Measurements from ENCODE around the gene PILRB.
"Not testable (repeated sequence)": the region's sequence is repeated elsewhere in the genome, so short reads cannot be mapped to it uniquely, and the experiment has no call there.

The PILRB gene

GRCh38 chr7:100380196-100380595 lies 22.3 kb downstream of the PILRB start:
- no peak for DNase-seq

GRCh38 chr7:100381531-100382233 lies 23.8 kb downstream of the PILRB start:
- not testable (repeated sequence) for DNase-seq

DNA sequence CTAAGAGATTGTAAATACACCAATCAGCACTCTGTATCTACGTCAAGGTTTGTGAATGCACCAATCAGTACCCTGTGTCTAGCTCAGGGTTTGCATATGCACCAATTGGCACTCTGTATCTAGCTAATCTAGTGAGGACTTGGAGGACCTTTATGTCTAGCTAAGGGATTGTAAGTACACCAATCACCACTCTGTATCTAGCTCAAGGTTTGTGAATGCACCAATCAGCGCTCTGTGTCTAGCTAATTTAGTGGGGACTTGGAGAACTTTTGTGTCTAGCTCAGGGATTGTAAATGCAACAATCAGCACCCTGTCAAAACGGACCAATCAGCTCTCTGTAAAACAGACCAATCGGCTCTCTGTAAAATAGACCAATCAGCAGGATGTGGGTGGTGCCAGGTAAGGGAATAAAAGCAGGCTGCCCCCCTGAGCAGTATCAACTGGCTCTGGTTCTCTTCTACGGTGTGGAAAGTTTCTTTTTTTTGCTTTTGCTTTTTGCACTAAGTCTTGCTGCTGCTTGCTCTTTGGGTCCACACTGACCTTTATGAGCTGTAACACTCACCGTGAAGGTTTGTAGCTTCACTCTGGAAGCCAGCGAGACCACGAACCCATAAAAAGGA lies 24.4 kb downstream of the PILRB start:
- DNase-seq: peak; percentile 92

DNA sequence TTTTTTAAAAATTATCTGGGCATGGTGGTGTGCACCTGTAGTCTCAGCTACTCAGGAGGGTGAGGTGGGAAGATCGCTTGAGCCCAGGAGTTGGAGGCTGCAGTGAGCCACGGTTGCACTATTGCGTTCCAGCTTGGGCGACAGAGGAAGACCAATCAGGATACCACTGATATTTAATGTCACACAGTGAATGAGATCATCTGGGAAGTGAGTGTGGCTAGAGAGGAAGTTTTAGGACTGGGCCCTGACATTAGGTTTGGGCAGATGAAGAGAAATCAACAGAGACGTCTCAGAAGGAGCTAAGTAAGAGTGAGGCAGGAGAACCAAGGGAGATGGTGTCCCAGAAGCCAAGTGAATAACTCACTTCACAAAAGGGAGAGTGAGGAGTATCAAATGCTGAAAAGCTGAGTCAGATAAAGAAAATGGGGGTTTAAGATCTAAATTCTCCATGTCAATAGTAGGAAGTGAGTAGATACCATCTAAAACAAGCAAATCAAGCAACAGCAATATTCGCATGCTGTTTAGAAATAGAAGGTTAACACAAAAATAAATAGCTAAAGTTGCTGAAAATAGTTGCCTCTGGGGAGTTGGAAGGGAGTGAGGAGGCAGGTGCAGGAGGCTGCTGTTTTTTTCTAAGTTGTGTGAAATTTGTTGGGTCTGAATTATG lies 26.8 kb downstream of the PILRB start:
- no peak for DNase-seq

DNA sequence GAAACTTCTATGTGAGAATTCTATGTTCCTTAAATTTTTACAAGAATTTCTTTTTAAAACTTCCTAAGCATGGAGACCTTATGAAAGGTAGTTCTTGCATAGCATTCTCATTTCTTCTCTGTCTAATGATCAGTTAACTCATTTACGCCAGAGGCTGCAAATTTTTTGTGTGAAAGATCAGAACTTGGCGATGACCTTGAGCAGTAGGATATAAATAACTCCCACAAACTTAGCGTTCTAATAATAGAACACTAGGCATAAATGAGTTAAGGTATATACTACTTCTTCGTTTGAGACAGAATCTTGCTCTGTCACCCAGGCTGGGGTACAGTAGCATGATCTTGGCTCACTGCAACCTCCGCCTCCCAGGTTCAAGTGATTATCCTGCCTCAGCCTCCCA lies 29.0 kb downstream of the PILRB start:
- no peak for DNase-seq

DNA sequence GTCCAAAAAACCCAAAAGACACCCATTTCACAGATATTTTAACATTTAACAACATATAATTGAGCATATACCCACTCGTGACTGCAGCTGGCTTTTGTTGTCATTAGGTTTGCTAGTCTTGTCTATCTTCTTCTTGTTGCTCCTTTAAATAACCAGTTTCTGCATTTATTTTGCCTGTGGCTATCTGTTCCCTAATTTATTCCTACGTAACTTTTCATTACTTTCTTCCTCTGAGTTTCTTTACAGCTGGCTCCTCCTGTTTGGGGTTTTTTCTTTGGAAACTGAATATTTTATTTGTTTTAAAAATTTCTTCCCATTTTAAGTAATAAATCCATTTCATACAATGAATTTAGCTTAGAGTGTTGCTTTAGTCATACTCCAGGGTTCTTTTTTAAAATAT lies 29.8 kb downstream of the PILRB start:
- DNase-seq: no peak

DNA sequence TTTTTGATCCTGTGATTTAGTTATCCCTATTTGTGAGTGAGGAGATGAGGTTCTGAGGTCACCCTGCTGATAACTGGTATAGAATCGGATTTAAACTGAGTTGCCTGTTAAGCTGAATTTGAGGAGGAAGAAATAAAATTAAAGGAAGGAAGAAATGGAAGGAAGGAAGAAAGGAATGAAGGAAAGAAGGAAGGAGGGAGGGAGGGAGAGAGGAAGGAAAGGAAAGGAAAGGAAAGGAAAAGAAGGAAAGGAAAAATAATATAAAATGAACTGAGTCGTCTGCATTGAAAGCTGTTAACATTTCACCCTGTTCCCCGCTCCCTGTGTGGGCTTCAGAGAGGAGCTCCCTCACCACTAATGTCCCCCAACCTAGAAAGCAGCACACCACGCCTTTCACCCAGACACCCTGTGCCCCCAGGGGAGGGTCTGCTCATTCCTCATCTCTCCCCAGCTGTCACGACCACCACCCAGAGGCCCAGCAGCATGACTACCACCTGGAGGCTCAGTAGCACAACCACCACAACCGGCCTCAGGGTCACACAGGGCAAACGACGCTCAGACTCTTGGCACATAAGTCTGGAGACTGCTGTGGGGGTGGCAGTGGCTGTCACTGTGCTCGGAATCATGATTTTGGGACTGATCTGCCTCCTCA lies 31.6 kb downstream of the PILRB start:
- DNase-seq: no peak

GRCh38 chr7:100390286-100391009 lies 32.5 kb downstream of the PILRB start:
- no peak for DNase-seq

- DNase-seq: no peak
These were observed 35.5 kb downstream of the PILRB start for GRCh38 chr7:100393233-100393905.

GRCh38 chr7:100394077-100394476 lies 36.2 kb downstream of the PILRB start:
- DNase-seq: no peak

DNA sequence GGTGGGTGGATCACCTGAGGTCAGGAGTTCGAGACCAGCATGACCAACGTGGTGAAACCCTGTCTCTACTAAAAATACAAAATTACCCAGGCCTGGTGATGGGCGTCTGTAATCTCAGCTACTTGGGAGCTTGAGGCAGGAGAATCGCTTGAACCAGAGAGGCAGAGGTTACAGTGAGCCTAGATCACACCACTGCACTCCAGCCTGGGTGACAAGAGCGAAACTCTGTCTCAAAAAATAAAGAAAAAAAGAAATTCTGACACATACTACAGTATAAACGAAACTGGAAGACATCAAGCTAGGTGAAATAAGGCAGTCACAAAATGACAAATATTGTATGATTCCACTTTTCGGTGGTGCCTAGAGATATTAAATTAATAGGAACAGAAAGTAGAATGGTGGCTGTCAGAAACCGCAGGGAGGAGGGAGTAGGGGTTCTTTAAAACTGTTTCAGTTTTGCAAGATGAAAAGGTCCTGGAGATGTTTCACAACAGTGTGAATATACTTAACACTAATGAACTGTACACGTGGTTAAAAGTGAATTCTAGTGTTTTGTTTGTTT lies 38.6 kb downstream of the PILRB start:
- DNase-seq: no peak

DNA sequence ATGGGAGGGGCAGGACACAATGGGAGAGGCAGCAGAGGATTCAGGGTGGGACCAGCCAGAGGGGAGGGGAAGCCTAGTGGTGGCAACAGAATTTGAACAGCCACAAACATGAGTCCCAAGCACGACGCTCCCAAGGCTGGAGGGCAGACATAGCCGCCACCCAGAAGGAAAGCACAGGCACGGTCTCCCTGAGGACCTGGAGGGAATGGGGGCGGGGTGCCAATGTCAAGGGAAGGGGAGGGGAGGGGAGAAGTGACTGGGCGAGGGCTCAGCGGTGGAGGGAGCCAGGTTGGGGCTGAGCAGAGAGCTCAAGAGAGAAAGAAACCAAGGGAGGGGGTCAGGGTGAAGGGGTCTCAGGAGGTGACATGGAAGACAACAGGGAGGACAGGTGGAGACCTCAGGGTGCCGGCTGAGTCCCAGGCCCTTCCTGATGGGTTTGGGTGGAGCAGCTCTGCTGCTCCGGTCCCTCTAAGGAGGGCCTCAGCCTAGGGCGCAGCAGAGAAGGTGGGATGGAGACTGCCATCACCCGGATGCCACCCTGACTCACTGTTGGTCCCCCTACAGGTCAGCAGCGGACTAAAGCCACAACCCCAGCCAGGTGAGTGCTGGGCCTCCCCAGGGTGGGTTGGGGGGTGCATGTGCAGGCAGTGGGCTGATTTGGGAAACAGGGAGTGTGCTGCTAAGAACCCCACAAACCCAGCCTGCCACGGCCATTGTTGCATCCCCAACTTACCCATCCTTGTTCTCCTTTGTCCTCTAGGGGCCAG lies 39.6 kb downstream of the PILRB start:
- DNase-seq: no peak

DNA sequence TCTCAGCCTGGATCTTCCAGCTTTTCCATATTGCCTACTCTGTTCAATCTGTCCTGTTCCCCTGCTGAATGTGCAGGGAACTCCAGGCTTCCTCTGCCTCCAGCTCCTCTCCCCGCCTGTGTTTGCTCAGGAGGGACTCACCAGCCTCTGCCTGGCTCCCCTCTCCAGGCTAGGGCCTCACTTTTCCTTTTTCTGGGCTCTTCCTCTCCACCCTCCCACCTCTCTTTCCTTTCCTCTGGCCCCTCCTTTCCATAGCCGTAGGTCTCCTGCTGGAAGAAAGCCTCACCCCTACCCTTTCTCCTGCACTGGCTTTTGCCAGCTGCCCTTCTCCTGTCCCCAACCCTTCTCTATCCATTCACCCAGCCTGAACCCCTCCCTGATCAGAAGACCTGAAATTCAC lies 40.3 kb downstream of the PILRB start:
- no peak for DNase-seq

GRCh38 chr7:100400041-100400440 lies 42.1 kb downstream of the PILRB start:
- DNase-seq: no peak

GRCh38 chr7:100400656-100401055 lies 42.7 kb downstream of the PILRB start:
- no peak for DNase-seq

DNA sequence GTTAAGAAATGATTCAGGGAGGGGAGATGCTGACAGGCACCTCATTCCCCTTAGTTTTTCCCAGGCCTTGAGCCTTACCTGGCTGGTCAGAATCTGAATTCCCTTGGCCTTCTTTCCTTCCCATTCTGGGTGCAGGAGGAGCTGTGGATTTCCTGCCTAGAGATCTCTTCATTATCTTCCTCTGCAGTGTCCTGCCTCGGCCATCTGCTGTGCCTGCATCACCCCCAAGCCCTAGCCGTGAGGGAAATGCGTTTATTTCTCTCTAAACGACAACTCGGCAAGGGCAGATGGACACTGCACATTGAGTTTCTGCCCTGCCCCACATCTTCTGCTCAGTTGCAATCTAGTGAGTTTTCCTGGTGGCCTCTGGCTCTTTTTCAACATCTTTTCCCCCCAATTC lies 43.9 kb downstream of the PILRB start:
- DNase-seq: no peak

DNA sequence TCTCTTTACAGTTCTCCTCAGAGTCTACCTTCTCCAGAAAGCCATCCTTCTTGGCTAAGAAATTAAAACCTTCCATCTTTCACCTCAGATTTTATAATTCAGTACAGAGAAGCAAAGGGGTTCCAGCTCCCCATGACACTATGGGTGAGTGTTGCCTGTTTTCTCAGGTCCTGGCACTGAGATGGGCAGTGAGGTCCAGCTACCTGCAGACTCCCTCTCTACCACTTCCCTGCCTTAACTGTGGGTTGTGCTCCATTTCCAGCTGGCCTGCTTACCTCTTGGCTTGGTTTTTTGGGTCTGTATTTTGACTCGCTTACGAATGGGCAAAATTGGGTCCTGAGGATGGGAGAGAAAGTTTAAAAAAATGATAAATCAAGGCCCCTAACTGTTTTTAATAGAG lies 44.3 kb downstream of the PILRB start:
- no peak for DNase-seq

DNA sequence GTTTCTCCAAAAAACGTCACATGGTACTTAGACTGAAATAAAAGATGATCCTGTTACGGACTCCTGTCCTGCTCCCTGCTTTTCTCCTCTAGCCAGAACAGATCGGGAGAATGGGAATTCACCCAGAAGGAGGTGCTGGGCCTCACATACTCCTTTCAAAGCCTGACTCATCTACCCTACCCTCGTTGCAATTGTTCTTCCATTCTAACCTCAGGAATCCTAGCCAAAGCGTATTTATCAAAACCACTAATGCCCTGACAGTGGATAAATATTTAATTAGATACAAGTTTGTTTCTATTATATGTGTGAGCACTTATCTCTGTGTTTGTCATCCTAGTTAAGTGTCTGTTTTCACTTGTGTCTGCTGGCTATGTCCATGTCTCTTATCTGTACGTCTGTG lies 48.9 kb downstream of the PILRB start:
- no peak for DNase-seq

- peak; percentile 39 for DNase-seq
These were observed 49.6 kb downstream of the PILRB start for GRCh38 chr7:100407285-100408180.

- no peak for DNase-seq
These were observed 53.2 kb downstream of the PILRB start for GRCh38 chr7:100411101-100411500.

Measured in NCI-H2227 treated with DMSO at 0.1 percent for 48 hours (cell line).